Activated naive CD8-positive, alpha-beta T cell (primary cell): ENCODE measurements around the gene APOL1.

Experiments used
- H3K27ac Mint-ChIP-seq: one replicate; pipeline ENCODE4 v1.8.0; 2021; ENCODE audit warnings: mixed read lengths
- H3K27me3 Mint-ChIP-seq: one replicate; pipeline ENCODE4 v1.8.0; 2021; ENCODE audit warnings: mixed read lengths
- H3K36me3 Mint-ChIP-seq: one replicate; pipeline ENCODE4 v1.8.0; 2021; ENCODE audit warnings: mixed read lengths
- H3K4me1 Mint-ChIP-seq: one replicate; pipeline ENCODE4 v1.8.0; 2021; ENCODE audit warnings: low read depth, mixed read lengths
- H3K4me3 Mint-ChIP-seq: one replicate; pipeline ENCODE4 v1.8.0; 2021; ENCODE audit warnings: mild to moderate bottlenecking, mixed read lengths
- H3K9me3 Mint-ChIP-seq: one replicate; pipeline ENCODE4 v1.8.0; 2021; ENCODE audit warnings: low read depth, mixed read lengths

Gene APOL1

GRCh38 chr22:36308880-36309279 is 55.9 kb downstream of the APOL1 start:
- Mint-ChIP-seq H3K27ac (peak overlapping the region; percentile 58), H3K4me1 (peaks cover 2% of the 10 kb centered on the region), H3K4me3 (no peak overlapping the region), H3K27me3 (no peaks in the 10 kb centered on the region), H3K9me3 (no peaks in the 10 kb centered on the region), H3K36me3 (no peaks in the 10 kb centered on the region)

- H3K36me3 Mint-ChIP-seq, result peaks cover 3% of the 10 kb centered on the region
- no peak overlapping the region for H3K27ac Mint-ChIP-seq
- no peaks in the 10 kb centered on the region for H3K27me3 Mint-ChIP-seq
- H3K9me3 Mint-ChIP-seq, result no peaks in the 10 kb centered on the region
- H3K4me1 Mint-ChIP-seq, result no peaks in the 10 kb centered on the region
- H3K4me3 Mint-ChIP-seq, result no peak overlapping the region
Observed at GRCh38 chr22:36311386-36312085, 58.6 kb downstream of the APOL1 start.

DNA sequence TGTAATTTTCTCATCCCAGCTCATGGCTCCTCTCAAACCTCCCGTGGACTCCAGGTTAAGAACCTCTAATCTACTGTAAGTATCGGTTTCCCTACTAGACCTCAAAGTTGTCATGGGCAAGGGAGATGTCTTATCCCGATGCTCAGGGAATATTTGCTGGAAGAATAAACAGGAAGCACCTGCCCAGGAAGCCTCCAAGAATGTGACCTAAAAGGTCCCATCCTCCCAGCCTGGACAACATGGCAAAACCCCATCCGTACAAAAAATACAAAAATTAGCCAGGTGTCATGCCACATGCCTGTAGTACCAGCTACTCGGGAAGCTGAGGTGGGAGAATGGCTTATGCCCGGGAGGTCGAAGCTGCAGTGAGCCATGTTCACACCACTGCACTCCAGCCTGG is 62.4 kb downstream of the APOL1 start:
- H3K9me3 Mint-ChIP-seq, result no peaks in the 10 kb centered on the region
- H3K27ac Mint-ChIP-seq, result peak overlapping the region; percentile 74
- peaks cover 3% of the 10 kb centered on the region for H3K36me3 Mint-ChIP-seq
- H3K4me1 Mint-ChIP-seq, result no peaks in the 10 kb centered on the region
- no peak overlapping the region for H3K4me3 Mint-ChIP-seq
- H3K27me3 Mint-ChIP-seq, result no peaks in the 10 kb centered on the region

DNA sequence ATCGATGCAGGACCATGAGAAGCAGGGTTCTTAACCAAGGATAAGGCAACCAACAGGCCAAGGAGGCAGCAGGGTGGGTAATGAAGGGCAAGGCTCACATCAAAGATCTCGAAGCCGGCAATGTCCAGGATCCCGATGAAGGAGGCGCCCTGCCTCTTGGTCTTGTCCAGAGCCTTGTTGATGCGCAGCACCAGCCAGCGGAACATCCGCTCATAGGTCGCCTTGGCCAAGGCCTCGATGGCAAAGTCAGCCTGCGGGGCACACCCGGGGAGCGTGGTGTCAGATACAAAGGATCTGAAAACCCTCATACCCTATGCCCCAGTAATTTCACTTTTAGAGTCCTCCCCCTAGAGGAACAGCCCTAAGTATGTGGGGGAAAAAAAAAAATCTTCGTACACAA is 63.5 kb downstream of the APOL1 start:
- Mint-ChIP-seq H3K9me3 (no peaks in the 10 kb centered on the region), H3K4me1 (no peaks in the 10 kb centered on the region), H3K27ac (peak overlapping the region; percentile 64), H3K36me3 (peaks cover 3% of the 10 kb centered on the region), H3K27me3 (no peaks in the 10 kb centered on the region), H3K4me3 (no peak overlapping the region)
